WTC11 (cell line): Measurements from ENCODE around the gene ZBTB44. TPM values are rescaled to one million over a fixed set of nuclear protein-coding genes. Genes with fewer than 3 reads are reported as not detected.

Source experiments
- ATAC-seq: fragments of 200-7000 bp; cut with Tn5 transposase; 2 replicates; pipeline ENCODE4 v1.10.0; 2021; ENCODE audit warnings: mild to moderate bottlenecking, moderate library complexity
- CTCF ChIA-PET: fragments of 300-600 bp; sonication (Branson Sonifier 250); formaldehyde crosslinking; loops from one replicate; lab custom pipeline; 2021; ENCODE audit warnings: antibody characterized with exemption; lab: Charles Lee
- POLR2A ChIA-PET: fragments of 350-600 bp; sonication (Branson Sonifier 250); formaldehyde crosslinking; loops from one replicate; lab custom pipeline; 2021; ENCODE audit warnings: antibody characterized with exemption; lab: Charles Lee
- DNase-seq: peaks from one replicate; pipeline ENCODE4 v3.0.0; 2021; ENCODE audit warnings: low spot score
- H3K27ac Mint-ChIP-seq: 2 replicates; pipeline ENCODE4 v1.8.0; 2021; ENCODE audit warnings: mixed read lengths
- H3K27me3 Mint-ChIP-seq: 2 replicates; pipeline ENCODE4 v1.8.0; 2021; ENCODE audit warnings: low read depth, mild to moderate bottlenecking, moderate library complexity, mixed read lengths
- H3K36me3 Mint-ChIP-seq: 2 replicates; pipeline ENCODE4 v1.8.0; 2021; ENCODE audit warnings: mixed read lengths
- H3K4me1 Mint-ChIP-seq: 2 replicates; pipeline ENCODE4 v1.8.0; 2022; ENCODE audit warnings: mixed read lengths
- H3K4me3 Mint-ChIP-seq: 2 replicates; pipeline ENCODE4 v1.8.0; 2021; ENCODE audit warnings: mild to moderate bottlenecking, moderate library complexity, mixed read lengths
- H3K9me3 Mint-ChIP-seq: 2 replicates; pipeline ENCODE4 v1.8.0; 2021; ENCODE audit warnings: mixed read lengths
- ATF1 ChIP-seq: sonication (generic); formaldehyde crosslinking; IDR thresholded peaks from 2 replicates; pipeline ENCODE4 v1.8.1; 2023; ENCODE audit warnings: mild to moderate bottlenecking, moderate library complexity, missing genetic modification reagents
- ATF2 ChIP-seq: sonication (generic); formaldehyde crosslinking; IDR thresholded peaks from 2 replicates; pipeline ENCODE4 v1.8.1; 2022; ENCODE audit warnings: low read depth, missing genetic modification reagents, borderline replicate concordance
- CBFB ChIP-seq: sonication (generic); formaldehyde crosslinking; IDR thresholded peaks from 2 replicates; pipeline ENCODE4 v1.8.1; 2022; ENCODE audit warnings: mild to moderate bottlenecking, low read depth, missing genetic modification reagents
- ERG ChIP-seq: fragments of 250-450 bp; sonication (Bioruptor Pico); IDR thresholded peaks from 2 replicates; pipeline ENCODE4 v1.8.0; 2021; ENCODE audit warnings: mild to moderate bottlenecking
- ESRRA ChIP-seq: sonication (generic); formaldehyde crosslinking; IDR thresholded peaks from 2 replicates; pipeline ENCODE4 v1.8.1; 2022; ENCODE audit warnings: mild to moderate bottlenecking, missing genetic modification reagents, borderline replicate concordance
- FOXK1 ChIP-seq: sonication (generic); formaldehyde crosslinking; IDR thresholded peaks from 2 replicates; pipeline ENCODE4 v1.8.0; 2022; ENCODE audit warnings: mild to moderate bottlenecking, moderate library complexity, missing genetic modification reagents
- MLX ChIP-seq: sonication (generic); formaldehyde crosslinking; IDR thresholded peaks from 2 replicates; pipeline ENCODE4 v1.8.1; 2023; ENCODE audit warnings: mild to moderate bottlenecking, missing genetic modification reagents, moderate library complexity
- NFE2L1 ChIP-seq: sonication (generic); formaldehyde crosslinking; IDR thresholded peaks from 2 replicates; pipeline ENCODE4 v1.8.1; 2023; ENCODE audit warnings: missing genetic modification reagents
- NR2C2 ChIP-seq: sonication (generic); formaldehyde crosslinking; IDR thresholded peaks from 2 replicates; pipeline ENCODE4 v1.8.0; 2022; ENCODE audit warnings: mild to moderate bottlenecking, missing genetic modification reagents
- NR3C1 ChIP-seq: sonication (generic); formaldehyde crosslinking; conservative IDR thresholded peaks from 2 replicates; pipeline ENCODE4 v1.8.1; 2023; ENCODE audit warnings: low read depth, mild to moderate bottlenecking, missing genetic modification reagents
- OVOL2 ChIP-seq: fragments of 250-450 bp; sonication (Bioruptor Pico); IDR thresholded peaks from 2 replicates; pipeline ENCODE4 v1.9.0; 2021; ENCODE audit warnings: mild to moderate bottlenecking, borderline replicate concordance
- PRRX2 ChIP-seq: fragments of 250-450 bp; sonication (Bioruptor Pico); IDR thresholded peaks from 2 replicates; pipeline ENCODE4 v1.8.0; 2021; ENCODE audit warnings: mild to moderate bottlenecking
- SOX15 ChIP-seq: fragments of 250-450 bp; sonication (Bioruptor Pico); IDR thresholded peaks from 2 replicates; pipeline ENCODE4 v1.9.0; 2021; ENCODE audit warnings: mild to moderate bottlenecking
- SP1 ChIP-seq: sonication (generic); formaldehyde crosslinking; conservative IDR thresholded peaks from 2 replicates; pipeline ENCODE4 v1.8.1; 2022; ENCODE audit warnings: missing genetic modification reagents
- TCF7 ChIP-seq: sonication (generic); formaldehyde crosslinking; IDR thresholded peaks from 2 replicates; pipeline ENCODE4 v1.8.0; 2022; ENCODE audit warnings: mild to moderate bottlenecking, low read depth, missing genetic modification reagents, moderate library complexity
- TEAD1 ChIP-seq: sonication (generic); formaldehyde crosslinking; IDR thresholded peaks from 2 replicates; pipeline ENCODE4 v1.8.0; 2022; ENCODE audit warnings: mild to moderate bottlenecking, missing genetic modification reagents
- TEAD4 ChIP-seq: sonication (generic); formaldehyde crosslinking; IDR thresholded peaks from 2 replicates; pipeline ENCODE4 v1.8.0; 2022; ENCODE audit warnings: mild to moderate bottlenecking, missing genetic modification reagents
- USF2 ChIP-seq: sonication (generic); formaldehyde crosslinking; IDR thresholded peaks from 2 replicates; pipeline ENCODE4 v1.8.1; 2023; ENCODE audit warnings: mild to moderate bottlenecking, missing genetic modification reagents, moderate library complexity
- ZNF396 ChIP-seq: fragments of 250-450 bp; sonication (Bioruptor Pico); IDR thresholded peaks from 2 replicates; pipeline ENCODE4 v1.8.0; 2021; ENCODE audit warnings: mild to moderate bottlenecking, moderate library complexity, borderline replicate concordance
- ZNF671 ChIP-seq: fragments of 250-450 bp; sonication (Bioruptor Pico); IDR thresholded peaks from 2 replicates; pipeline ENCODE4 v1.8.0; 2021; ENCODE audit warnings: mild to moderate bottlenecking
- total RNA-seq: library from RNA; stranded (reverse); gene quantifications from 3 replicates; pipeline ENCODE4 v1.2.3, GENCODE V29; 2021
- TF ChIP-seq, protein P1 (sequence below): sonication (generic); formaldehyde crosslinking; IDR thresholded peaks from 2 replicates; pipeline ENCODE4 v1.8.0; 2023; ENCODE audit warnings: mild to moderate bottlenecking, missing genetic modification reagents
- TF ChIP-seq, protein P2 (sequence below): fragments of 250-450 bp; sonication (Bioruptor Pico); conservative IDR thresholded peaks from 2 replicates; pipeline ENCODE4 v1.9.0; 2021; ENCODE audit warnings: mild to moderate bottlenecking
- TF ChIP-seq, protein P3 (sequence below): fragments of 250-450 bp; sonication (Bioruptor Pico); IDR thresholded peaks from 2 replicates; pipeline ENCODE4 v1.9.0; 2021; ENCODE audit warnings: mild to moderate bottlenecking
- TF ChIP-seq, protein P4 (sequence below): sonication (generic); formaldehyde crosslinking; IDR thresholded peaks from 2 replicates; pipeline ENCODE4 v1.8.0; 2023; ENCODE audit warnings: missing genetic modification reagents

ZBTB44 gene
- total RNA-seq, 1 experiment from 2014 or later, result 107 TPM

DNA sequence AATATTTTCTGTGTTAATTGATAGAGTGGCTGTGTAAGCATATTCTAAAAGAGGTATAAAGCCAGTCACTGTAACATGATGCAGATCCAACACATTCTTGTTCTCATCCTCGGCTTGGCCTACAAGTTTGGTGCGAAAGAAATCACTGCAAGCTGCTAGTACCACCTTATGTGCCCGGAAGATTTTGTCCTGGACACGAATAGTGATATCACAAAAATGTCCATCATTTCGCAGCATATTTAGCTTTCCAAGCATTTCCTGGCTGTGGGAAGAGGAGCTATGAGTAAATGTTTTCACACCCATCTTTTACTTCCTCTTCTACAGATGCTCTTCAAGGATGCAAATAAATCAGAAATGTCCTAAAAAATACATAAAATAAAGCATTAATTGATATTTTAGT is 53.1 kb downstream of the ZBTB44 start:
- ATAC-seq (no peak), DNase-seq (no peak)
- ChIA-PET CTCF (no interaction called here), POLR2A (no interaction called here)
- Mint-ChIP-seq H3K4me1 (peaks cover 12% of the 10 kb centered on the region), H3K27ac (no peak overlapping the region), H3K36me3 (peaks cover 44% of the 10 kb centered on the region), H3K27me3 (no peaks in the 10 kb centered on the region), H3K9me3 (peaks cover 15% of the 10 kb centered on the region), H3K4me3 (no peak overlapping the region)
- TF ChIP-seq TEAD4 (CRISPR knock-in tag) (no peak), TCF7 (CRISPR knock-in tag) (no peak), SP1 (no peak), ATF1 (CRISPR knock-in tag) (no peak), ZNF671 (CRISPR knock-in tag) (no peak), ATF2 (CRISPR knock-in tag) (no peak), ERG (CRISPR knock-in tag) (no peak), PRRX2 (CRISPR knock-in tag) (no peak), ZNF396 (no peak)

DNA sequence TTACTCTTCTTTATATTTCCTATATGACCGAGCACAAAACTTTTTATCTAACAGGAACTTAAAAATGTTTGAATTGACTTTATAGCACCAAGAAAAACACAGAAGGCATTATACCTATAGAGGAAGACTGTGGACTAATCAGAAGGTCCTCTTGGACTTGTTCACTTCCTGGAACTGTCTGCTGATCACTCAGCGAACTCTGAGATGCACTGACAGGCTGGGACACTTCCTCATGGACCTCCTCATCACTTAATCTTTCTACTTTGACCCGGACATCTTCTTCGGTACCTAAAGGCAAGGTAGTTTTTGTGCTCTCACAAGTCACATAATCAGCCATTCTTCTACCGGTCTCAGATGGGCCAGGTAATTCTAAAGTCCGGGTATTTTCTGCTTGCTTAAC is 54.0 kb downstream of the ZBTB44 start:
- peaks cover 18% of the 10 kb centered on the region for H3K9me3 Mint-ChIP-seq
- ATAC-seq, result no peak
- H3K36me3 Mint-ChIP-seq, result peaks cover 44% of the 10 kb centered on the region
- TF ChIP-seq NR2C2 (CRISPR knock-in tag) (no peak), NFE2L1 (CRISPR knock-in tag) (no peak), NR3C1 (CRISPR knock-in tag) (no peak), MLX (CRISPR knock-in tag) (no peak), ESRRA (CRISPR knock-in tag) (no peak), FOXK1 (CRISPR knock-in tag) (no peak), TEAD1 (no peak), SOX15 (CRISPR knock-in tag) (no peak), USF2 (no peak), CBFB (no peak), OVOL2 (no peak)
- TF ChIP-seq, protein P1, sequence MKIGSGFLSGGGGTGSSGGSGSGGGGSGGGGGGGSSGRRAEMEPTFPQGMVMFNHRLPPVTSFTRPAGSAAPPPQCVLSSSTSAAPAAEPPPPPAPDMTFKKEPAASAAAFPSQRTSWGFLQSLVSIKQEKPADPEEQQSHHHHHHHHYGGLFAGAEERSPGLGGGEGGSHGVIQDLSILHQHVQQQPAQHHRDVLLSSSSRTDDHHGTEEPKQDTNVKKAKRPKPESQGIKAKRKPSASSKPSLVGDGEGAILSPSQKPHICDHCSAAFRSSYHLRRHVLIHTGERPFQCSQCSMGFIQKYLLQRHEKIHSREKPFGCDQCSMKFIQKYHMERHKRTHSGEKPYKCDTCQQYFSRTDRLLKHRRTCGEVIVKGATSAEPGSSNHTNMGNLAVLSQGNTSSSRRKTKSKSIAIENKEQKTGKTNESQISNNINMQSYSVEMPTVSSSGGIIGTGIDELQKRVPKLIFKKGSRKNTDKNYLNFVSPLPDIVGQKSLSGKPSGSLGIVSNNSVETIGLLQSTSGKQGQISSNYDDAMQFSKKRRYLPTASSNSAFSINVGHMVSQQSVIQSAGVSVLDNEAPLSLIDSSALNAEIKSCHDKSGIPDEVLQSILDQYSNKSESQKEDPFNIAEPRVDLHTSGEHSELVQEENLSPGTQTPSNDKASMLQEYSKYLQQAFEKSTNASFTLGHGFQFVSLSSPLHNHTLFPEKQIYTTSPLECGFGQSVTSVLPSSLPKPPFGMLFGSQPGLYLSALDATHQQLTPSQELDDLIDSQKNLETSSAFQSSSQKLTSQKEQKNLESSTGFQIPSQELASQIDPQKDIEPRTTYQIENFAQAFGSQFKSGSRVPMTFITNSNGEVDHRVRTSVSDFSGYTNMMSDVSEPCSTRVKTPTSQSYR, result no peak
- TF ChIP-seq, protein P2, sequence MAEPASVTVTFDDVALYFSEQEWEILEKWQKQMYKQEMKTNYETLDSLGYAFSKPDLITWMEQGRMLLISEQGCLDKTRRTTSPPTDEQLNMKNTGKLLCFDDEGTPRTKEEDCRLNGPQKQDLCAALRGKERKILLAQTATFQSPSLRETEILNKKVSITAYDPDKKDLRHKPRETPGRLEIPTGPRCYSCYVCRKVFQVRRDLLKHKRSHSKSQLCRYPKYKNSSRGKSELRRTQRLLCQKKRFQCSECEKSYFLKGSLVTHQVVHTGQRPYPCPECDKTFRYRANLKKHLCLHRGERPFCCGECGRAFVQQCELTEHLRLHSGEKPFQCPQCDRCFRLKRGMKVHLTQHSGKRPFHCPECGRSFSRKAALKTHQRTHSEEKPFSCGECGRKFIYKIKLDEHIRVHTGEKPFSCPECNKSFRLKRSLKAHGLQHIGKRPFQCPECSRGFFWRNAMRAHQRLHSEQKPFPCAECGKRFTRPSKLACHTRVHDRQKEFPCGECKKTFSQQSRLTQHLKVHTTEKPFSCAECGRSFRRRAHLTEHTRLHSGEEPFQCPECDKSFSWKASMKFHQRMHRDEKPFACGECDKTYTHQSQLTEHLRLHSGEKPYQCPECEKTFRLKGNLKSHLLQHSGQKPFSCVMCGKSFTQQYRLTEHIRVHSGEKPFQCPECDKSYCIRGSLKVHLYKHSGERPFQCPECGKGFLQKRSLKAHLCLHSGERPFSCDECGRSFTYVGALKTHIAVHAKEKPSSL, result no peak
- TF ChIP-seq, protein P3, sequence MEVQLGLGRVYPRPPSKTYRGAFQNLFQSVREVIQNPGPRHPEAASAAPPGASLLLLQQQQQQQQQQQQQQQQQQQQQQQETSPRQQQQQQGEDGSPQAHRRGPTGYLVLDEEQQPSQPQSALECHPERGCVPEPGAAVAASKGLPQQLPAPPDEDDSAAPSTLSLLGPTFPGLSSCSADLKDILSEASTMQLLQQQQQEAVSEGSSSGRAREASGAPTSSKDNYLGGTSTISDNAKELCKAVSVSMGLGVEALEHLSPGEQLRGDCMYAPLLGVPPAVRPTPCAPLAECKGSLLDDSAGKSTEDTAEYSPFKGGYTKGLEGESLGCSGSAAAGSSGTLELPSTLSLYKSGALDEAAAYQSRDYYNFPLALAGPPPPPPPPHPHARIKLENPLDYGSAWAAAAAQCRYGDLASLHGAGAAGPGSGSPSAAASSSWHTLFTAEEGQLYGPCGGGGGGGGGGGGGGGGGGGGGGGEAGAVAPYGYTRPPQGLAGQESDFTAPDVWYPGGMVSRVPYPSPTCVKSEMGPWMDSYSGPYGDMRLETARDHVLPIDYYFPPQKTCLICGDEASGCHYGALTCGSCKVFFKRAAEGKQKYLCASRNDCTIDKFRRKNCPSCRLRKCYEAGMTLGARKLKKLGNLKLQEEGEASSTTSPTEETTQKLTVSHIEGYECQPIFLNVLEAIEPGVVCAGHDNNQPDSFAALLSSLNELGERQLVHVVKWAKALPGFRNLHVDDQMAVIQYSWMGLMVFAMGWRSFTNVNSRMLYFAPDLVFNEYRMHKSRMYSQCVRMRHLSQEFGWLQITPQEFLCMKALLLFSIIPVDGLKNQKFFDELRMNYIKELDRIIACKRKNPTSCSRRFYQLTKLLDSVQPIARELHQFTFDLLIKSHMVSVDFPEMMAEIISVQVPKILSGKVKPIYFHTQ, result no peak
- TF ChIP-seq, protein P4, sequence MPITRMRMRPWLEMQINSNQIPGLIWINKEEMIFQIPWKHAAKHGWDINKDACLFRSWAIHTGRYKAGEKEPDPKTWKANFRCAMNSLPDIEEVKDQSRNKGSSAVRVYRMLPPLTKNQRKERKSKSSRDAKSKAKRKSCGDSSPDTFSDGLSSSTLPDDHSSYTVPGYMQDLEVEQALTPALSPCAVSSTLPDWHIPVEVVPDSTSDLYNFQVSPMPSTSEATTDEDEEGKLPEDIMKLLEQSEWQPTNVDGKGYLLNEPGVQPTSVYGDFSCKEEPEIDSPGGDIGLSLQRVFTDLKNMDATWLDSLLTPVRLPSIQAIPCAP (CRISPR knock-in tag), result no peak

More for the DNA sequence above, 54.0 kb downstream of the ZBTB44 start:
- no peak for DNase-seq
- ChIA-PET POLR2A (no interaction called here), CTCF (no interaction called here)
- H3K27me3 Mint-ChIP-seq, result no peaks in the 10 kb centered on the region
- H3K4me3 Mint-ChIP-seq, result no peak overlapping the region
- H3K4me1 Mint-ChIP-seq, result peaks cover 17% of the 10 kb centered on the region
- H3K27ac Mint-ChIP-seq, result no peak overlapping the region
